GM19468 (cell line): ENCODE data around the gene KLHL3.

Experiments used
- ATAC-seq: cut with Tn5 transposase; IDR thresholded peaks from one replicate; pipeline ENCODE4 v1.9.1; 2021; ENCODE audit warnings: mild to moderate bottlenecking, moderate library complexity, moderate number of reproducible peaks; ENCODE audit not compliant: unreplicated experiment; ENCODE audit errors: extremely low read depth

The KLHL3 gene

DNA sequence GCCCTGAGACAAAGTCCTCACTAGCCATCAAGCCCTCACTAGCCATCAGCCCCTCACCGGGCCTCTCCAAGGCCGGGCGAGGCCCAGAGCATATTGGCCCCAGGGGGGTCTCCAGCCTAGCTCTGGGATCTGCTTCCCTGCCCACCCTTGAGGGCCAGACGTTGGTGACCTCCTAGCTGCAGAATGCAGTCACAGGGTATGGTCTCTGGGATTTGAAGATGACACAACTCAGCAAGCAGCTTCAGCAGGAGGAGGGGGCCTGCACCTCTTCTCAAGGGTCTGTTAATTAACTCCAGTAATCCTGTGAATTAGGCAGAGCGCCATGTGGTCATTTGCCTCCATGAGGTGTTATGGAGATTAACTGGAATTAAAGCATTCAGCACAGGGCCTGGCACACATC, 119.8 kb downstream of the KLHL3 start:
- ATAC-seq: no peak

DNA sequence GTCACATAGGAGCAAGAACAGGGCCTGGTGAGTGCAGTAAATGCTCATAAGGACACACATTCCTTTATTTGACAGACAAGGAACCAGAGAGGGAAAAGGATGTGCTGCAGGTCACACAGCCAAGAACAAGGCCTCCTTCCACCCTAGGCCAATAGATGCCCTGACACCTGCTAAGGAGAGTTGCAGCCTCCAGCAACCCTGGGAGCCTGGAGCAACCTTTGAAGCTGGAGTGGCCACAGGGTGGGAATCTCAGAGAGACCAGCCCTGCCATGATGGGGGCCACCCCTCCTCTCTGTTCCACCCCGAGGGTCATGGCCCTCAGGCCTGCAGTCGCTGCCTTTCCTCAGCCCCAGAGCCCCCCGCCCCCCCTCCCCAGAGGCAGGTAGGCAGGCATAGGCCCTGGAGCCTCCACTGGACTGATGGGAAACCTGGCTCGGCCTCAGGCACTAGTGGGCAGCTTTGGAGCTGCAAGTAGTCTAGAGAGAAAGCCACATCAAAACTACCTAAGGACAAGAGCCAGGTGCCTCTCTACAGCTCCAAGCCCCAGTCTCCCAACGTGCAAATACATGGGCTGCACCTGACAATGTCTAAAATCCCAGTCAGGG, 120.6 kb downstream of the KLHL3 start:
- no peak for ATAC-seq

DNA sequence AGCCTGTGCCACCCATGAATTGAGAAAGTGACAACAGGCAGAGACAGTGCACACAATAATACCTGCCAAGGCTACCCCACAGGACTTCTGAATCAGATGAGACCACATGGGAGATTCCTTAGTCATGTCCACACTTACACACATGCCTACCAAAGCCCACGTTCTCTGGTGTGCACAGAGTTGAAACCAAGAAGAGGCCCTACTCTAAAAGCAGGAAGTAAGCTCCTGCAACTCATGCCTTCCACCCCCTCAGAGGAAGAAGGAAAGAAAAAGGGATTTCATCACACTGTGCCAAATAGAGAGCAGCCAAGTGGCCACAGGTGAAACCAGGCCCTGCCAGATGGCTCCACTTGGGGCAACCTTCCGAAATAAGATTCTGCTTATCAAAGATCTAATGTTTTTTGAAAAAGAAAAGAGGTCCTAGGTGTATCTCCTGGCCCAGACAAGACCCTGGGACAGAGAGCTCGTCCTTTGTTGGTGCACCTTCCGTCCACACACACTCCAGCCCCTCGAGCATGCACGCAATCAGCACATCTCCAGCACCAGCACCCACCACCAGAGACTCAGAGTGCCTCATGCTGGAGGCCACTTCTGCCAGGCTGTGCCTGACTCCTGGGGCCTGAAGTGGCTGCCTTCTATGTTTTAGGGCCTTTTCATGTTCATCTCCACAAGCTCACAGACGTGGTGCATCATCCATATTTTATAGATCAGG, 122.2 kb downstream of the KLHL3 start:
- no peak for ATAC-seq

DNA sequence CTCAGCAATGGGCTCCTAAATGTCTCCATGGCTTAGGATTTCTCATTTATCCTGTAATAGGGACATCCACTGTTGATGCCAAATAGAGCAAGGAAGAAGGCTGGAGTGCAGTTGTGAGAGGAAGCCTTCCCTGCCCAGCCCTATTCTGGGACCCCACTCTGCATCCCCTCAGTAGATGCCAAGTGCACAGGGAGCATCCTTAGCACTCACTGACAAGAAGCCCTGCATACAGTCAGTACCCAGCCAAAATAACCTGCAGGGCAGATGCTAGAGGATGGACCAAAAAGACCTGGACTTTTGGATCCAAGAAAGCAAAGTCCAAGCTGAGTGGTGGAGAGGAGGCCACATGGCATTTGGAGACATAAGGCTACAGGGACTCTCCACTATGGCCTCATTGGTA, 123.3 kb downstream of the KLHL3 start:
- no peak for ATAC-seq

DNA sequence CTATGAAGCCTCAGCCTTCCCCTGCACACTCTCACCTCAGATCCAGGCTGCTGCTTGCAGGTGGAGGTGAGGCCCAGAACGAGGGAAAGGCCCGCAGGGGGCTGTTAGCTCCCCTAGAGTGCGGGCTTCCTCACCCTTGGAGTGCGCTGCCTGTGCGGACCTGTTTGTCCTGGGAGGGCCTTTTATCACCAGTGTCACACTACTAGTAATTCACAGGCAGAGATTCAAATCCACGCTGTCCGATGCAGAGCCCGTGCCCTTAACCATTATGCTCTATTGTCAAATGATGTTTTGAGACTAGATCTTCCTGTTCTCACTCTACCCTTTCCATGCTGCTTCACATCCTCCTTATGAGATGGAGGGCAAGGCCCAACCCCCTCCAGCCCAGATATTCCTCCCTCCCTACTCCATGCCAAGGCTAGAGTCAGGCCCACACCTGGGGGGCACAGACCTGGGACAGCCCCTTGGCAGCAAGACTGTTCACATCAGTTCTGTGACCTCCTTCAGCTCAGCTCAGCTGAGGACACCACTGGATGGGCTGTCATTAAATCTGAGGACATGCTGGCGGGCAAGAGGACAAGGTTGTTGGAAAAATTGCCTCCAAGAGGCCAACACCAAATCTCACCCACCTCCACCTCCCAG, 124.0 kb downstream of the KLHL3 start:
- ATAC-seq: no peak

GRCh38 chr5:137611011-137611580, 124.8 kb downstream of the KLHL3 start:
- ATAC-seq: no peak

- ATAC-seq: no peak
Observed at GRCh38 chr5:137610598-137610997, 125.3 kb downstream of the KLHL3 start.

DNA sequence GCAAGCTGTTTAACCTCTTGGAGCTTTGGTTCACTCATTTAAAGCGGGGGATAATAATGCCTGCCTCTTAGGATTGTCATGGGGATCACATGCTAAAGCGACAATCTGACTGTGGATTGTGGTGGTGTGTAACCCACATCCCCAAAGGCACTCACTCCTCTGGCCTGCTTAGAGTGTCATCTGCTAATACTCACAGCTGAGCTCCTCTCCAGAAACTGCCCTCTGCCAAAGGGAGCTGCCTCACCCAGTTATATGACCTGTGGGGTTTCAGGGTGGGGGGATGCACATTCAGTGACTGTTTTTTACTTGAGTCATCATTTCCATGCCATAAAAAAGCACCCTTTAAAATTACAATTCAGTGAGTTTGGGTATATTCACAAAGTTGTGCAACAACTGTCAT, 126.8 kb downstream of the KLHL3 start:
- no peak for ATAC-seq

- ATAC-seq: no peak
Observed at GRCh38 chr5:137607771-137608170, 128.1 kb downstream of the KLHL3 start.

- no peak for ATAC-seq
Observed at GRCh38 chr5:137606401-137606800, 129.5 kb downstream of the KLHL3 start.

DNA sequence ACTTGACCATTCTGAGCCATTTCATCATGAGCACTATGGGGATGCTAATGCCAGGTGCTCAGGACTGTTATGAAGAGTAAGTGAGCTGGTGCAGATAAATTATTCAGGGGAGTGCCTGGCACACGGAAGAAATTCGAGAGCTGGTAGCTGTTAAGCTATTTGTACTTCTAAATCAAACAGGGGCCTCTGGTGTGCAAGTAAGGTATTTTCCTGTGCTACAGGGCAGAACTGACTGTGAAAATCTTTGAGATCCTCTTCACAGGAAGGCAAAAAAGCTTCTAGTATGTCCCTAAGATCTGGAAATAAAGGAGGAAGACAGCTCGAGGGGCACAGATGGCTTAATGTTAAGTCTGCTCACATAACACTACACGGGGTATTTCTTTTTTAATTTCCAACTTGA, 130.5 kb downstream of the KLHL3 start:
- ATAC-seq: no peak

DNA sequence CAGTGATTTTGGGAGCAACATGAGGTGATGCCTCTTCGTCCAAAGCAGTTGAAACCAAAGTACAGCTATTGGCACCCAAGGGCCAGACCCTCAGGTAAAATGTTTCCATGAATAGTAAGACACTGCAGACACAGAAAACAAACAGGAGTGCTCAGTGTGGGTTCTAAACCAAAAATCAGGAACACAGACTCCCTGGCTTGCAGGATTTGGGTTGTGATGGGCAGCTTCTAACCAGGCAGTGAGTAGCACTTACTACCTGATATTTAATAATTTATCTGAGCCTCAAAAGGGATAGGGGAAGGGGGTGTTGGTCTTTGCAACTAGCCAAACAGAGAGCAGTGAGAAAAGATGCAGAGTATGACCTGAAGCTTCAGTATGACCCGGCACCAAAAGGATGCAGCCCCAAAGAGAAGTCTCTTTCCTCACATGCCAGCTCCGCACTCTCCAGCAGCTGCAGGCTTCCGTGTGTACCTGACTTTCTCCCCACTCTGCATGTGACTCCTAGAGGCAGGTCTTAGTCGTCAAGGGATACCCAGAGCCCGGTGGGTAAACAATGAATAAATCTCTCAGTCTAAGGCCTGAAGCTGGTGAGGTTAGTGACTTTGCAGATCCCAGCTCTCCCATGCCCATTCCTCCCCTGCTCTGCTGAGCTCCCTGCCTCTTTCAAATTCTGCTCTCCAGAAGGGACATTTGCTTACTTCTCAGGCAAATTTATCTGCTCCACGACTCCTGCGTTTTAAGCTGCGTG, 131.4 kb downstream of the KLHL3 start:
- ATAC-seq: no peak

DNA sequence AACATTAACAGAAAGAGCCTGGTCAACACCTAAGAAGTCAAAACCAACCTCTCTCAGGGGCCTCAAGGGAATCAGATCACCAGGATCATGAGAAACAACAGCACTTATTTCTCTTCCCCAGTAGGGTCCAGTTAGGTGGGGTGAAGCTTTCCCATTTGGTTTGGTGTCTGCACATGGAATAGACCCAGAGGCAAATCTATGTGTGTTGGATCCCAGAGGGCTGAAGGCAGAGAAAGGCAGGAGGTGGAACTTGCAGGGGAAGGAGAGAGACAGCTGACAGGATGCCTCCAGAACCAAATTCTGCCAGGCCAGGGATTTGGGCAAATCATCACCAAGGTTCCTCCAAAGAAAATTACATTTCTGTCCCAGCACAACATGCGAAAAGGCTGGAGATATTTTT, 132.0 kb downstream of the KLHL3 start:
- ATAC-seq: no peak

DNA sequence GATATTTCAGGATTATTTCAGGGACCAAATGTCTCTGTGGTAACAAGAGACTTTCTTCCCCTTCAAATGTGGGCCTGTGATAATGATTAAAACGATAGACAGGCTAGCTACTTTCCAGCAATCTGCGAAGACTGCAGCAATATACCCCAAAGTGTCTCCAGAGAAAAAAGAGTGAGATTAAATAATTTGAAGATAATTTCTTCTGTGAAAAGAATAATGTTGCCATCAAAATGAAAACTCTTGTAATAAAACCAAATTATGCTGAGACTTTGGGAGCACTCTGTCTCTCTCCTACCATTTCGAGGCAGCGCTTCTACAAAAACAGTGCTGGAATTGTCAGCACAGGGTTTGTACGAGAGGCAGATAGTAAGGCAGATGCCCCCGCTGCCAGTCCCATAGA, 132.5 kb downstream of the KLHL3 start:
- no peak for ATAC-seq

GRCh38 chr5:137602721-137603273, 133.1 kb downstream of the KLHL3 start:
- no peak for ATAC-seq

DNA sequence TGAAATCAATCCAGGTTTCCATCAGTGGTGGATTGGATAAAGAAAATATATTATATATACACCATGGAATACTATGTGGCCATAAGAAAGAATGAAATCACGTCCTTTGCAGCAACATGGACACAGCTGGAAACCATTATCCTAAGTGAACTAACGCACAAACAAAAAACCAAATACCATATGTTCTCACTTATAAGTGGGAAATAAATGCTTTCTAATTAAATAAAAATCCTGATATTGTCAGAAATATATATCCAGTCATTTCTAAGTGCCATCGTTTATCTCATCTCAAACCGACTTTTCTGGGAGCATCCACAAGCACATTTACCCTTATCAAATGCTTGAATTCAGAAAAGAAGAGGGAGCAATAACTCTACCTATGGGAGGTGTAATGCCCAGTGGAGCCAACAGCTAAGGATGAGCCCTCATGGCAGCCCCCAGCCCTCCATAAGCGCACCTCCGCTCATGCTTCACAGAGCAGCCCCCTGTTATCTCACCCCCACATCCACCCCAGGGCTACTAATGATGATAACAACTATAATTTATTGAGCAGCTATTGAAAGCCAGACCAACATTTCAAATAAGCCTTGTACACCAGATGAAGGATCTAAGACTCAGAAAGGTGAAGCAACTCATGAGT, 135.0 kb downstream of the KLHL3 start:
- ATAC-seq: no peak

- no peak for ATAC-seq
Observed at GRCh38 chr5:137599457-137599856, 136.4 kb downstream of the KLHL3 start.

- no peak for ATAC-seq
Observed at GRCh38 chr5:137598399-137598798, 137.5 kb downstream of the KLHL3 start.

DNA sequence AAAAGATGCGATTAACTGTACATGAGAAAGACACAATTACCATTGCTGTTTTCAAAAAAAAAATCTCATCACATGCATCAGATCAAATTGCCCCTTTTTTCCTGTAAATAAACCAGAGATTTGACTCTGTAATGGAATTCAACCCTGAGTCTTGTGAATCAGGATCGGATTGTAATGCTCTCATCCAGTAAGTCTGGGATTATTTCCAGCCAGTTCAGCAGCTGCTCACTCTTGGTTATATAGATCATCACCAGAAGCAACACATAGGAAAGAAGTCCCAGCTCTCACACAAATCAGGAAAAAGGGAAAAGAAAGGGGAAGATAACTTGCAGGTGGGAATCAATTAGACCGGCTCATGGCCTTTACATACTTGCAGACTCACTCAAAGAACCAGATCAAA, 138.9 kb downstream of the KLHL3 start:
- ATAC-seq: no peak
